HUES64 (cell line): Measurements from ENCODE around the gene PPP1R14C.

ENCODE experiments used
- H3K27ac ChIP-seq: 2 replicates; pipeline ENCODE4 v1.7.0; 2013; ENCODE audit warnings: low read depth, low read length, inconsistent platforms
- H3K27me3 ChIP-seq: 2 replicates; pipeline ENCODE4 v1.6.1; 2013; ENCODE audit warnings: mild to moderate bottlenecking, low read length; ENCODE audit not compliant: insufficient read depth
- H3K36me3 ChIP-seq: 2 replicates; pipeline ENCODE4 v1.6.1; 2013; ENCODE audit warnings: mild to moderate bottlenecking, low read length; ENCODE audit not compliant: insufficient read depth
- H3K4me1 ChIP-seq: 2 replicates; pipeline ENCODE4 v1.6.1; 2013; ENCODE audit warnings: mild to moderate bottlenecking, low read length, moderate library complexity; ENCODE audit not compliant: insufficient read depth
- H3K4me3 ChIP-seq: 2 replicates; pipeline ENCODE4 v1.5.1; 2013; ENCODE audit warnings: mild to moderate bottlenecking, low read length, moderate library complexity
- H3K9ac ChIP-seq: 2 replicates; pipeline ENCODE4 v1.6.1; 2013; ENCODE audit warnings: mild to moderate bottlenecking, low read depth, low read length
- H3K9me3 ChIP-seq: 2 replicates; pipeline ENCODE4 v1.6.1; 2013; ENCODE audit warnings: low read depth, low read length; ENCODE audit not compliant: insufficient read depth
- WGBS: fragments of 150-250, 120-280 bp; methylation state at CpG from one replicate; pipeline ENCODE4 v1.1.7; 2013; ENCODE audit warnings: missing lambda C conversion rate; 5-methylcytosine and 5-hydroxymethylcytosine counted together

PPP1R14C gene

GRCh38 chr6:150198532-150198931 lies 55.7 kb downstream of the PPP1R14C start:
- H3K9me3 ChIP-seq = no peaks in the 10 kb centered on the region
- H3K27ac ChIP-seq = no peak overlapping the region
- 91% methylated on average over 7 of the region's 7 CpGs for WGBS
- H3K4me1 ChIP-seq = no peaks in the 10 kb centered on the region
- H3K36me3 ChIP-seq = no peaks in the 10 kb centered on the region
- no peaks in the 10 kb centered on the region for H3K27me3 ChIP-seq
- H3K9ac ChIP-seq = no peak overlapping the region
- H3K4me3 ChIP-seq = no peak overlapping the region

GRCh38 chr6:150199241-150199640 lies 56.4 kb downstream of the PPP1R14C start:
- Histone ChIP-seq H3K4me3 (no peak overlapping the region), H3K9ac (no peak overlapping the region), H3K9me3 (no peaks in the 10 kb centered on the region), H3K27ac (no peak overlapping the region), H3K27me3 (no peaks in the 10 kb centered on the region), H3K36me3 (no peaks in the 10 kb centered on the region), H3K4me1 (no peaks in the 10 kb centered on the region)
- 94% methylated on average over 2 of the region's 2 CpGs for WGBS

- Histone ChIP-seq H3K4me1 (no peaks in the 10 kb centered on the region), H3K36me3 (no peaks in the 10 kb centered on the region), H3K9ac (no peak overlapping the region), H3K27me3 (no peaks in the 10 kb centered on the region), H3K27ac (no peak overlapping the region), H3K4me3 (no peak overlapping the region), H3K9me3 (no peaks in the 10 kb centered on the region)
- WGBS = 90% methylated on average over 6 of the region's 6 CpGs
These were observed 57.7 kb downstream of the PPP1R14C start for GRCh38 chr6:150200428-150201100.

GRCh38 chr6:150201285-150201684 lies 58.4 kb downstream of the PPP1R14C start:
- Histone ChIP-seq H3K27me3 (no peaks in the 10 kb centered on the region), H3K36me3 (no peaks in the 10 kb centered on the region), H3K9me3 (no peaks in the 10 kb centered on the region), H3K4me3 (no peak overlapping the region), H3K27ac (no peak overlapping the region), H3K4me1 (no peaks in the 10 kb centered on the region), H3K9ac (no peak overlapping the region)
- WGBS = 93% methylated on average over 8 of the region's 8 CpGs

- H3K9ac ChIP-seq = no peak overlapping the region
These were observed 59.0 kb downstream of the PPP1R14C start for GRCh38 chr6:150201772-150202329.

GRCh38 chr6:150202404-150202803 lies 59.6 kb downstream of the PPP1R14C start:
- 94% methylated on average over 8 of the region's 8 CpGs for WGBS
- Histone ChIP-seq H3K9ac (no peak overlapping the region), H3K4me1 (no peaks in the 10 kb centered on the region)

More at GRCh38 chr6:150201772-150202329, 59.0 kb downstream of the PPP1R14C start:
- WGBS = 93% methylated on average over 9 of the region's 9 CpGs
- no peaks in the 10 kb centered on the region for H3K4me1 ChIP-seq
- no peaks in the 10 kb centered on the region for H3K36me3 ChIP-seq
- H3K27ac ChIP-seq = no peak overlapping the region
- H3K9me3 ChIP-seq = no peaks in the 10 kb centered on the region
- H3K4me3 ChIP-seq = no peak overlapping the region
- H3K27me3 ChIP-seq = no peaks in the 10 kb centered on the region

GRCh38 chr6:150202934-150203333 lies 60.1 kb downstream of the PPP1R14C start:
- Histone ChIP-seq H3K4me1 (no peaks in the 10 kb centered on the region), H3K4me3 (no peak overlapping the region), H3K9me3 (no peaks in the 10 kb centered on the region), H3K9ac (no peak overlapping the region), H3K36me3 (no peaks in the 10 kb centered on the region), H3K27ac (no peak overlapping the region), H3K27me3 (no peaks in the 10 kb centered on the region)
- WGBS = 91% methylated on average over 2 of the region's 3 CpGs

More at GRCh38 chr6:150202404-150202803, 59.6 kb downstream of the PPP1R14C start:
- no peaks in the 10 kb centered on the region for H3K9me3 ChIP-seq
- H3K4me3 ChIP-seq = no peak overlapping the region
- H3K27me3 ChIP-seq = no peaks in the 10 kb centered on the region
- no peak overlapping the region for H3K27ac ChIP-seq
- H3K36me3 ChIP-seq = no peaks in the 10 kb centered on the region

- Histone ChIP-seq H3K9ac (no peak overlapping the region), H3K27ac (no peak overlapping the region), H3K4me1 (no peaks in the 10 kb centered on the region), H3K36me3 (no peaks in the 10 kb centered on the region), H3K4me3 (no peak overlapping the region), H3K9me3 (no peaks in the 10 kb centered on the region), H3K27me3 (no peaks in the 10 kb centered on the region)
- 95% methylated on average over 12 of the region's 12 CpGs for WGBS
These were observed 60.5 kb downstream of the PPP1R14C start for GRCh38 chr6:150203378-150203777.

- no peak overlapping the region for H3K9ac ChIP-seq
- no peaks in the 10 kb centered on the region for H3K4me1 ChIP-seq
- H3K9me3 ChIP-seq = no peaks in the 10 kb centered on the region
- H3K4me3 ChIP-seq = no peak overlapping the region
- H3K36me3 ChIP-seq = no peaks in the 10 kb centered on the region
- H3K27ac ChIP-seq = no peak overlapping the region
- no peaks in the 10 kb centered on the region for H3K27me3 ChIP-seq
- WGBS = 97% methylated on average over 22 of the region's 22 CpGs
These were observed 61.2 kb downstream of the PPP1R14C start for GRCh38 chr6:150203871-150204545.

GRCh38 chr6:150204705-150205472 lies 62.0 kb downstream of the PPP1R14C start:
- Histone ChIP-seq H3K9ac (no peak overlapping the region), H3K36me3 (no peaks in the 10 kb centered on the region), H3K27me3 (no peaks in the 10 kb centered on the region), H3K27ac (no peak overlapping the region), H3K9me3 (no peaks in the 10 kb centered on the region), H3K4me1 (no peaks in the 10 kb centered on the region), H3K4me3 (no peak overlapping the region)
- 89% methylated on average over 9 of the region's 9 CpGs for WGBS
